ENCODE measurements around the gene SPATA1. TPM values are rescaled to one million over a fixed set of nuclear protein-coding genes. Genes with fewer than 3 reads are reported as not detected.
"Not testable (repeated sequence)": the region's sequence is repeated elsewhere in the genome, so short reads cannot be mapped to it uniquely, and the experiment has no call there.

SPATA1 gene
- total and polyA plus RNA-seq, 12 donors = 0.22 to 2.9 (median 1.5) TPM

DNA sequence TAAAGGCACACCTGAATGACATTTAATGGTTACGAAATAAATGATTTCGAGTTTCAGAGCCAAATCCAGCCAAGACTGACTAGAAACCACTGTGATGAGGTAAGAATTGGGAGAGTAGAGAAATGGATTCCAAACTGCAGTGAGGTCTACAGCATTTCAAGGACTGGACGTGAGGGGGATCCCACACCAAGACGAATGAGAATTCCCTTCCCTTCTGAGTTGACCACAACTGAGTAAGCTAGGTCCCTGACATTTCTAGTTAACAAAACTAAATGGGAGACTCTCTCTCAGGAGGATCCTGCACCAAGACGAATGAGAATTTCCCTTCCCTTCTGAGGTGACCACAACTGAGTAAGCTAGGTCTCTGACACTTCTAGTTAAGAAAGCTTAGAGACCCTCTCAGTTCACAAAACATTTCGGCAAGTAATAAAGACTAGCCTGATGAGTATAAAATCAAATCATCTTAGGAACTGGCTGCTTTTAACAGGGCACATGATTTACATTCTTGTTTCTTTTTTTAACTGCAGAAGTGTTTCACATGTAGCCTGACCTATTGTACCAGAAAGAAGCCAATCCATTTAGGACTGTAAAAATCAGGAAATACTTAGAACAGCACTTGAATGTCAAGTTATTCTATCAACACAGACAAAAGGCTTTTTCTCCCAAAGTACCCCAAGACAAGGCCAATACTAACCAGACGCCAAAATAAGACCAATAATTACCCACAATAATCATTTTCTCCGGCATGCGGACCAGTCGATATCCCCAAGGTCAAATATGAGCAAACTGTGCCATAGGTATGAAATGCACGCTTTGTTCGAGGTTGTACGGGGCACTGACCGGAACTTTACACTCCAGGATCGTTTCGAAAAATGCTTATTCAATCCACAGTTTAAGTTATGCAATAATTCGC is 1.4 kb upstream of the SPATA1 start:
- intact Hi-C loops (cut with DNase I) = loop anchor here in 6 of 10 donors (5.0 to 10.0 kb wide), 5 partner anchors 67 to 117 kb away; partner anchors contain the start of gene CTBS (in 5 of the 6)
- TF ChIP-seq, protein P1, sequence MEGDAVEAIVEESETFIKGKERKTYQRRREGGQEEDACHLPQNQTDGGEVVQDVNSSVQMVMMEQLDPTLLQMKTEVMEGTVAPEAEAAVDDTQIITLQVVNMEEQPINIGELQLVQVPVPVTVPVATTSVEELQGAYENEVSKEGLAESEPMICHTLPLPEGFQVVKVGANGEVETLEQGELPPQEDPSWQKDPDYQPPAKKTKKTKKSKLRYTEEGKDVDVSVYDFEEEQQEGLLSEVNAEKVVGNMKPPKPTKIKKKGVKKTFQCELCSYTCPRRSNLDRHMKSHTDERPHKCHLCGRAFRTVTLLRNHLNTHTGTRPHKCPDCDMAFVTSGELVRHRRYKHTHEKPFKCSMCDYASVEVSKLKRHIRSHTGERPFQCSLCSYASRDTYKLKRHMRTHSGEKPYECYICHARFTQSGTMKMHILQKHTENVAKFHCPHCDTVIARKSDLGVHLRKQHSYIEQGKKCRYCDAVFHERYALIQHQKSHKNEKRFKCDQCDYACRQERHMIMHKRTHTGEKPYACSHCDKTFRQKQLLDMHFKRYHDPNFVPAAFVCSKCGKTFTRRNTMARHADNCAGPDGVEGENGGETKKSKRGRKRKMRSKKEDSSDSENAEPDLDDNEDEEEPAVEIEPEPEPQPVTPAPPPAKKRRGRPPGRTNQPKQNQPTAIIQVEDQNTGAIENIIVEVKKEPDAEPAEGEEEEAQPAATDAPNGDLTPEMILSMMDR (IDR thresholded peaks at IDR 0.05) = no peak
- Histone ChIP-seq H3K9me3 (peaks cover 0 to 20% (median 5%) of the 10 kb centered on the region in 11 donors), H3K4me1 (peaks cover 0 to 61% (median 55%) of the 10 kb centered on the region in 9 donors), H3K27me3 (no peaks in the 10 kb centered on the region), H3K4me3 (peak overlapping the region; percentile 51 to 91 (median 74)), H3K36me3 (peaks cover 0 to 36% (median under 1%) of the 10 kb centered on the region in 9 donors), H3K27ac (peak overlapping the region; percentile 93 to 99 (median 98))
- ATAC-seq (peak in 1 of 8 donors; percentile 7), DNase-seq (no peak)
- 4 to 6% methylated on average over 17 of the region's 17 CpGs for WGBS, 2 donors

DNA sequence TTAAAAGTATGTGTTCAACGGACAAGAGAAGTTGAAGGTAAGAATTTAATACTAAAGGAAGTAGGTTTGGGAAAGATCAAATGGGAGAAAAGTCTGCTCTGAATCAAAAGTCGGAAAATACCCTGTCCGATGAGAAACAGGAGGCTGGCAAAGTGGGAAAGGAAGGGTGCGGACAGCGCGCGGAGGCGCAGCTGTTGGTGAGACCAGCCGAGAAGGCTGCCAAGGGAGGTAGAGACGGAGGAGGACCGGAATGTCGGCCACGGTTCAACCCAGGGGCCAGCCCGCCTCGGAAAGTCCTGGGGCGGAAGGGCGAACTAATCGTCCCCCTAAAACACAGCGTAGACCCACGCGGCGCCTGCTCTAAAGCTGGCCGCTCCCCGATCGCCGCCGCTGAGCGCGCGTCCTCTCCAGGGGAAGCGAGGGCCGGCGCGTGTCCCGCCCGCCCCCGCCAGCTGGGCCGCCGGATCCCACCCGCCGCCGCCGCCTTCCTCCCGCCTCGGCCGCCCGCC is 639 bp upstream of the SPATA1 start:
- Histone ChIP-seq H3K9me3 (peaks cover 0 to 27% (median 5%) of the 10 kb centered on the region in 11 donors), H3K27me3 (no peaks in the 10 kb centered on the region), H3K4me3 (peak overlapping the region; percentile 51 to 91 (median 74)), H3K36me3 (peaks cover 0 to 29% (median 0%) of the 10 kb centered on the region in 9 donors), H3K4me1 (peaks cover 0 to 54% (median 48%) of the 10 kb centered on the region in 9 donors), H3K27ac (peak overlapping the region; percentile 93 to 99 (median 98))
- WGBS, 2 donors = 0 to 1% methylated on average over 42 to 47 of the region's 47 CpGs
- intact Hi-C loops (cut with DNase I) = loop anchor here in 7 of 10 donors (1.0 to 10.0 kb wide), 8 partner anchors 26 to 117 kb away; partner anchors contain the start of genes CTBS (in 5 of the 7) and RPF1 (in 1 of the 7)
- ATAC-seq = peak; percentile 60 to 85 (median 79)
- no peak for DNase-seq
- TF ChIP-seq, protein P1 (IDR thresholded peaks at IDR 0.05) = no peak

DNA sequence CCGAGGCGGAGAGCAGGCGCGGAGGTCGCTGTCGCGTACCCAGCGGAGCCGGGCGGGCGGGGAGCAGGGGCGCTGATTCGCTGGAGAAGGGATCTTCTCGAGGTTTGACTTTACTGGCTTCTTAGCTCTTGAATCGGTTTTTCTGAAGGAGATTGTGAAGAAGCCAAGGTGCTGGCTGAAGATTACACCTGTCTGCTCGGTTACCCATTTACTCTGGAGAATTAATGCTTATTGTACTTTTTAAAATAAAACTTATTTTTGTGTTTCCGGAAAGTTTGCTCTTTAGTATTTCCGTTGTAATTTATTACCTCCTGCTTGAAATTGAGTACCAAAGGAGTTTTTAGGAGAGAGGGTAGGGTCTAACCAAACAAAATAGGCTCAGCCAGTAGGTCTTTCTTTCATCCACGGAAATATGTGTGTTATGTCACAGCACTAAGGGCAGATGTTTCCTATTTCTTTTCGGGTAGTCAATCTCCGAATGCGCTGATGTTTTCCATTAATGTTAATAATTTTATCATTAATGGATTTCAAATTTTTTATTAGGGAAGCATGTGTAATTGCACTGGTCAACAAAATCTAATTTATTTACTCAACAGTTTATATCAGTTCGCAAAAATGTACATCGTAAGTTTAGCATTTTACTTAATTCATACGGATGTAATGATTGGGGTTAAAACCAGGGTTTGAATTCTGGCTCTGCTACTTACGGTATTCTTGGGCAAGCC is 705 bp downstream of the SPATA1 start:
- peaks cover 0 to 28% (median 5%) of the 10 kb centered on the region in 11 donors for H3K9me3 ChIP-seq
- DNase-seq = no peak
- H3K27me3 ChIP-seq = no peaks in the 10 kb centered on the region
- intact Hi-C loops (cut with DNase I) = loop anchor here in 7 of 10 donors (1.0 to 10.0 kb wide), 8 partner anchors 28 to 115 kb away; partner anchors contain the start of genes CTBS (in 5 of the 7) and RPF1 (in 1 of the 7)
- peak overlapping the region; percentile 93 to 99 (median 98) for H3K27ac ChIP-seq
- TF ChIP-seq, protein P1 (IDR thresholded peaks at IDR 0.05) = peak in 1 of 9 donors; percentile 17
- ATAC-seq = no peak
- peaks cover 0 to 16% (median 0%) of the 10 kb centered on the region in 9 donors for H3K36me3 ChIP-seq
- peak overlapping the region; percentile 51 to 91 (median 74) for H3K4me3 ChIP-seq
- 13% methylated on average over 26 of the region's 26 CpGs for WGBS, 2 donors
- peaks cover 0 to 41% (median 35%) of the 10 kb centered on the region in 9 donors for H3K4me1 ChIP-seq

DNA sequence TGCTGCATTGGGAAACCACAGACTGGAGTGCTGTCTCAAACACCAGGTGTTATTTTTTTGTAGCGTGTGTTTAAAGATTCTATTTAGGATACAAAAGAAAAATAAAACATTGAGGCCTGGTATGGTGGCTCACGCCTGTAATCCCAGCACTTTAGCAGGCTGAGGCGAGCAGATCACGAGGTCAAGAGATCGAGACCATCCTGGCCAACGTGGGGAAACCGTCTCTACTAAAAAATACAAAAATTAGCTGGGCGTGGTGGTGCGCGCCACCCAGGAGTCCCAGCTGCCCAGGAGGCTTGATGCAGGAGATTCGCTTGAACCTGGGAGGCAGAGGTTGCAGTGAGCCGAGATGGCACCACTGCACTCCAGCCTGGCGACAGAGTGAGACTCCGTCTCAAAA is 1.7 kb downstream of the SPATA1 start:
- not testable (repeated sequence) for ATAC-seq, H3K27ac ChIP-seq, H3K27me3 ChIP-seq, H3K36me3 ChIP-seq, DNase-seq, H3K4me3 ChIP-seq
- 90 to 98% methylated on average over 14 of the region's 14 CpGs for WGBS, 2 donors
- H3K4me1 ChIP-seq = peaks cover 0 to 31% (median 25%) of the 10 kb centered on the region in 9 donors
- peaks cover 0 to 28% (median 5%) of the 10 kb centered on the region in 11 donors for H3K9me3 ChIP-seq
- intact Hi-C loops (cut with DNase I) = loop anchor here in 7 of 10 donors (2.0 to 10.0 kb wide), 6 partner anchors 64 to 114 kb away; partner anchors contain the start of gene CTBS (in 5 of the 7)
